SH-SY5Y (cell line): ENCODE data around the gene PIP5K1B.

Experiments used
- GATA2 ChIP-seq: IDR thresholded peaks from 2 replicates; pipeline ENCODE4 v1.6.1; 2011; ENCODE audit warnings: mild to moderate bottlenecking, low read depth, low read length
- GATA3 ChIP-seq: IDR thresholded peaks from 2 replicates; pipeline ENCODE4 v1.6.1; 2011; ENCODE audit warnings: low read depth, mild to moderate bottlenecking, low read length, moderate library complexity

The PIP5K1B gene

DNA sequence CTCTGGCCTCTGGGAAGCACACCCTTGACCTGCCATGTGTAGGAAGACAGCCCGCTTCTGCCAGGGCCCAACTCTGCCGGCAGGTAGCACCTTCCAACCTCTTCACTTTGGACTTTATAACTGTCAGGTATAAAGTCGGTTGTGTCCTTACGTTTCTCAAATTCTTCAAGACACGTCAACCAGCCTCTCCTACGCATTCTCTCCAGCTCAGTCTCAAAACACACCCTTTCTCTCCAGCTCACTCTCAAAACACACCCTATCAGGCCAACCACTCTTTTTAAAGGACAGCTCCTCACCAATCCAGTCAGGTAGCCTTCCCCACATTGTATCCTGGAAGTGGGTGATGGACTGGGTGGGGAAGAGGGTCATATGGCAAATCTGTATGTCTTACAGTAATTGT lies 344.1 kb downstream of the PIP5K1B start:
- TF ChIP-seq GATA2 (no peak), GATA3 (no peak)

DNA sequence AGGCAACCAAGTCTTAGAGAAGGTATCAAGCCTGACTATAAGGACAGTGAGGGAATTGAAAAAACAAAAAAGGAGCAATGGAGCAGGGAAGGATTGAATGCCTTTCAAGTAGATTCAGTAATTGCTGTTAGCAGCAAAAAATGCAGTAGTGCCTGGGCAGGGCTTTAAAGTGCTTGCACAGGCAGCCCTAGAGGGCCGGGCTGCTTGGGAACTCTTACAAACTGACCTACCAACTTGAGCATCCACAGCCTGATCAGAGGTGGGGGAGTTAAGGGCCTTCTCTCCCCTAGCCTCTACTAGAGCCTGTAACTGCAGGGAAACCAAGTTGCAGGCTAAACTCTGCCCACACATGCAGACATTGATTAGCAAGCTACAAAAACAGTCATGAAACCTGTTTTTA lies 349.9 kb downstream of the PIP5K1B start:
- no peak for TF ChIP-seq GATA2
- no peak for TF ChIP-seq GATA3

DNA sequence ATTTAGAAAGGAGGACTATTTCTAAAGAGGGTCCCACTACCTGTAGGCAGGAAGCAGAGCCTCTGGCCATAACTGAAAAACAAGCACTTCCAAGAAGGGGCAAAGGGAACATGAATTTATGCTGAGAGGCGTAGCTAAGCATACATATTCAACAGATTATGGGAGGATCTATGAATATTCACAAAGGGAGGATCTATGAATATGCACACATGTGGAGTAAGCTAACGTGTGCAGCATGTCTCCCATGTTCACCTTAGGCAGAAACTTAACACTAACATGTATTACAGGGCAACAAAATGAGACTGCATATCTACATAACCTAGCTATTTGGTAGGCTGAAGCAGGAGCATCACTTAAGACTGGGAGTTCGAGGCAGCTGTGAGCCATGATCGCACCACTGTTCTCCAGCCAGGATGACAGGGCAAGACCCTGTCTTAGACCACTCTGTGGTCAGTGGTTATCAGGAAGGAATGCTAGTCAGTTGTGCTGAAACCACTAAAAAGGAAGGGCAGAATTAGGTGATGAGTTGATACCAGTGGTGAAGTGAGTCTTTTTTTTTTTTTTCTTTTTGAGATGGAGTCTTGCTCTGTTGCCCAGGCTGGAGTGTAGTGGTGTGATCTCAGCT lies 351.3 kb downstream of the PIP5K1B start:
- TF ChIP-seq GATA3 (no peak), GATA2 (no peak)

GRCh38 chr9:69058101-69058500 lies 353.1 kb downstream of the PIP5K1B start:
- TF ChIP-seq GATA3 (no peak), GATA2 (no peak)
